Measurements from ENCODE around the gene FAM20C. TPM values are rescaled to one million over a fixed set of nuclear protein-coding genes. Genes with fewer than 3 reads are reported as not detected.

The FAM20C gene
- total RNA-seq, 1 donor from 2014 or later = 32.9 TPM

DNA sequence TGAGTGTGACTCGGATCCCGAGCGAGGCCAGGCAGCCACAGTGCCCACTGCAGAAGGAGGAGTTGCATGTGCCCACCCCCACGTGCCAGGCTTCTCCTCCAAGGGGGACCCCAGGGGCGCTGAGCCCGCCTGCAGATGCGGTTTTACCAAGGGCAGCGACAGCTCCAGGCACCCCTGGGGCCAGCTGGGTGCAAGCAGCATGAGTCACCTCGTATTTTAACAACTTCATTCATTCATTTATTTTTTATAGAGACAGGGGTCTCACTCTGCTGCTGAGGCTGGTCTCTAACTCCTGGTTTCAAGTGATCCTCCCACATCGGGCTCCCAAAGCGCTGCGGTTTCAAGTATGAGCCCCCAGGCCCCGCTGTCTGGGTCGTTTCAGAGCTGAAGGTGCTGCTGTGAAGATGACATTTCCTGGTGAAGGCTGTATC lies 96.3 kb downstream of the FAM20C start:
- DNase-seq (ENCODE audit: low spot score, unreplicated experiment) = no peak
- no peak overlapping the region for H3K27ac Mint-ChIP-seq

DNA sequence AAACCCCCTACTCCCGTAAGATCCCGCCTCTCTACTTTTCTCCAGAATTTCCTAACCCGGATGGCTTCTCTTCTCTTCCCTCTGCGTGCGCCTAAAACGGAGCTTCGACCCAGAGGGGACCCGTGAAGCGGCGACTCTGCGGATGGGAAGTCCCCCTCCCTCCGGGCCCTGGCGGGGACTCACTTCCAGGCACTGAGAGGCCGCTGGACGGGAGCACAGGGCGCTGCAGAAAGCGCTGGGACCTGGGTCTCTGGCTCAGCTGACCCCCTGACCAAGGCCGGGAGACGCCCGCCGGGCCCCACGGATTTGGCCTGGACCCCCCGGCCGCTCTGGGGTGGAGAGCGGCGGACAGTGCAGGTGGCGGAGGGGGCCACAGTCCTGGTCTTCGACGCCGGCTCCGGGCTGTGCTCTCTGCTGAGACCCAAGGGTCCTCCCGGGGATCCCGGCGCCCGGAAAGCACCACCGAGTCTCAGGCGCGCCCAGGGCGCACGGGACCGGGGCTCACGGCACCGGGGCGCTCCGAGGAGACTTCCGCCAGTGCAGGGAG lies 96.9 kb downstream of the FAM20C start:
- H3K9me3 Mint-ChIP-seq (ENCODE audit: low read depth) = no peaks in the 10 kb centered on the region
- no peak overlapping the region for H3K27ac Mint-ChIP-seq
- DNase-seq (ENCODE audit: low spot score, unreplicated experiment) = no peak
- H3K27me3 Mint-ChIP-seq = peaks cover 65% of the 10 kb centered on the region
- no peaks in the 10 kb centered on the region for H3K36me3 Mint-ChIP-seq (ENCODE audit: insufficient read depth)
- no peak overlapping the region for H3K4me3 Mint-ChIP-seq (ENCODE audit: low read depth)
- TF ChIP-seq, protein P1, sequence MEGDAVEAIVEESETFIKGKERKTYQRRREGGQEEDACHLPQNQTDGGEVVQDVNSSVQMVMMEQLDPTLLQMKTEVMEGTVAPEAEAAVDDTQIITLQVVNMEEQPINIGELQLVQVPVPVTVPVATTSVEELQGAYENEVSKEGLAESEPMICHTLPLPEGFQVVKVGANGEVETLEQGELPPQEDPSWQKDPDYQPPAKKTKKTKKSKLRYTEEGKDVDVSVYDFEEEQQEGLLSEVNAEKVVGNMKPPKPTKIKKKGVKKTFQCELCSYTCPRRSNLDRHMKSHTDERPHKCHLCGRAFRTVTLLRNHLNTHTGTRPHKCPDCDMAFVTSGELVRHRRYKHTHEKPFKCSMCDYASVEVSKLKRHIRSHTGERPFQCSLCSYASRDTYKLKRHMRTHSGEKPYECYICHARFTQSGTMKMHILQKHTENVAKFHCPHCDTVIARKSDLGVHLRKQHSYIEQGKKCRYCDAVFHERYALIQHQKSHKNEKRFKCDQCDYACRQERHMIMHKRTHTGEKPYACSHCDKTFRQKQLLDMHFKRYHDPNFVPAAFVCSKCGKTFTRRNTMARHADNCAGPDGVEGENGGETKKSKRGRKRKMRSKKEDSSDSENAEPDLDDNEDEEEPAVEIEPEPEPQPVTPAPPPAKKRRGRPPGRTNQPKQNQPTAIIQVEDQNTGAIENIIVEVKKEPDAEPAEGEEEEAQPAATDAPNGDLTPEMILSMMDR (IDR thresholded peaks at IDR 0.05; ENCODE audit: unreplicated experiment) = no peak
- H3K4me1 Mint-ChIP-seq (ENCODE audit: low read depth) = peaks cover 8% of the 10 kb centered on the region

More for the DNA sequence above, 96.3 kb downstream of the FAM20C start:
- peaks cover 62% of the 10 kb centered on the region for H3K27me3 Mint-ChIP-seq
- H3K4me3 Mint-ChIP-seq (ENCODE audit: low read depth) = no peak overlapping the region
- H3K4me1 Mint-ChIP-seq (ENCODE audit: low read depth) = peaks cover 7% of the 10 kb centered on the region
- H3K36me3 Mint-ChIP-seq (ENCODE audit: insufficient read depth) = no peaks in the 10 kb centered on the region
- TF ChIP-seq, protein P1 (IDR thresholded peaks at IDR 0.05; ENCODE audit: unreplicated experiment) = no peak
- H3K9me3 Mint-ChIP-seq (ENCODE audit: low read depth) = no peaks in the 10 kb centered on the region

DNA sequence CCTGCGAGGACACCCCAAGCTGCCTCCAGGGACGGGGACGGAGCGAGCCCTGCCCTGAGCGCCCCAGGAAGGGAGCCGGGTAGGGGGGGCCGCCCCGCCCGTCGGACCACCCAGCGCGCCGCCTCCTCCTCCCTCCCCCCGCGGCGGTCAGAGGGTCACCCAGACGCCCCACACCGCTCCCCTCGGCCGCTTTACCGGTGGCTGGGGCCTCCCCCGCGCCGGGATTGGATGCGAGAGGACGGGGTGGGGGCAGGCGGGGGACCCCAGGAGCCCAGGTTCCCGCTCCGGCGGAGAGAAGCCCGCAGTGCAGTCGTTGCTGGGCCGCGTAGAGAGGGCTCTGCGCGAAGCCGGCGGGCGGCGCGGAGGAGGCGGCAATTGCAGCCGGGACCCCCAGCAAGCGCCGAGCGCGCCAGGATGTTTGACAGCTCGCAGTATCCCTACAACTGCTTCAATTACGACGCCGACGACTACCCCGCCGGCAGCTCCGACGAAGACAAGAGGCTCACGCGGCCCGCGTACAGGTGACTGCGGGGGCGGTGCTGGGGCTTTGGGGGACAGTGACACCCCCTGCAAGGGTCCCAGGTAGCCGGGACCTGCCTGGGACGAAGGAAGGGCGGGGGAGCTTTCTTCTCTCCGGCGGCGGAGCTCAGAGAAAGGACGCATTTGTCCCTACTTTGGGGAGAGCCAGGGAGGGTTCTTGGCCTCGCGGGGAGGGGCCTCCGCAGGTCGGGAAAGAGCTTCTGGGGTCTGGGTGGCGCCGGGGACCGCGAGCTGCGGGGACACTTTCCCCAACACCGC lies 97.6 kb downstream of the FAM20C start, which contains the start of gene FOXL3:
TSS of gene FOXL3 (plus strand) at position 415 of the 798 bp plus-strand sequence. CDS start at position 415, 0 bp downstream.
- Mint-ChIP-seq H3K27ac (no peak within 1 kb of the TSS), H3K27me3 (peaks cover 65% of the 10 kb centered on the region), H3K9me3 (ENCODE audit: low read depth) (no peaks in the 10 kb centered on the region), H3K4me3 (ENCODE audit: low read depth) (no peak within 1 kb of the TSS), H3K4me1 (ENCODE audit: low read depth) (peaks cover 5% of the 10 kb centered on the region), H3K36me3 (ENCODE audit: insufficient read depth) (no peaks in the 10 kb centered on the region)
- DNase-seq (ENCODE audit: low spot score, unreplicated experiment) = no peak
- TF ChIP-seq, protein P1 (IDR thresholded peaks at IDR 0.05; ENCODE audit: unreplicated experiment) = no peak

DNA sequence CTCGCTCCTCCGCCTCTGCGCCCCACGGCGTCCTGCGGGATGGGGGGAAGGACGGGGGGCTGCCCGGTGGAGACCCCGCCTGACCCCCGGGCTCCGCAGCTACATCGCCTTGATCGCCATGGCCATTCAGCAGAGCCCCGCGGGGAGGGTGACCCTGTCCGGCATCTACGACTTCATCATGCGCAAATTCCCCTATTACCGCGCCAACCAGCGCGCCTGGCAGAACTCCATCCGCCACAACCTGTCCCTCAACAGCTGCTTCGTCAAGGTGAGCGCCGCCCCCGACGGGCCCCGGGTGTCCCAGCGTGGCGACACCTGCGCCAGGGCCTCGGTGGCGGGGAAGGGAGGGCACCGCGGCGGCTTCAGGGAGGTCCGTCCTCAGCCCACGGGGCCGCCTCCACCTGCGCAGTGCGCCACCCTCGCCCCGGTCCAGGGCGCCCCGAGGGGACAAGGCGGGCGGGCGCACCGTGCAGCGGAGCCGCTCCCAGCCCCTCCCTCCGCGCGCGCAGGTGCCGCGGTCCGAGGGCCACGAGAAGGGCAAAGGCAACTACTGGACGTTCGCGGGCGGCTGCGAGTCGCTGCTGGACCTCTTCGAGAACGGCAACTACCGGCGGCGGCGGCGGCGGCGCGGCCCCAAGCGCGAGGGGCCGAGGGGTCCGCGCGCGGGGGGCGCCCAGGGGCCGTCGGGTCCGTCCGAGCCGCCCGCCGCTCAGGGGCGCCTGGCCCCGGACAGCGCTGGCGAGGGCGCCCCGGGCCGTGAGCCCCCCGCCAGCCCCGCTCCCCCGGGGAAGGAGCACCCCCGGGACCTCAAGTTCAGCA lies 98.4 kb downstream of the FAM20C start:
- Mint-ChIP-seq H3K4me1 (ENCODE audit: low read depth) (peaks cover 2% of the 10 kb centered on the region), H3K27ac (no peak overlapping the region), H3K9me3 (ENCODE audit: low read depth) (no peaks in the 10 kb centered on the region), H3K4me3 (ENCODE audit: low read depth) (no peak overlapping the region), H3K36me3 (ENCODE audit: insufficient read depth) (no peaks in the 10 kb centered on the region), H3K27me3 (peaks cover 58% of the 10 kb centered on the region)
- DNase-seq (ENCODE audit: low spot score, unreplicated experiment) = no peak
- TF ChIP-seq, protein P1 (IDR thresholded peaks at IDR 0.05; ENCODE audit: unreplicated experiment) = no peak

All from progenitor cell of endocrine pancreas (in vitro differentiated cells).